GM12874 (cell line): ENCODE data around the gene MCAT.

Experiments
- TF ChIP-seq, protein P1 (sequence below): IDR thresholded peaks from 2 replicates; pipeline ENCODE4 v1.5.1; 2011; ENCODE audit warnings: low read depth, mild to moderate bottlenecking, control low read depth, low read length, moderate library complexity; ENCODE audit not compliant: insufficient read depth

MCAT gene

DNA sequence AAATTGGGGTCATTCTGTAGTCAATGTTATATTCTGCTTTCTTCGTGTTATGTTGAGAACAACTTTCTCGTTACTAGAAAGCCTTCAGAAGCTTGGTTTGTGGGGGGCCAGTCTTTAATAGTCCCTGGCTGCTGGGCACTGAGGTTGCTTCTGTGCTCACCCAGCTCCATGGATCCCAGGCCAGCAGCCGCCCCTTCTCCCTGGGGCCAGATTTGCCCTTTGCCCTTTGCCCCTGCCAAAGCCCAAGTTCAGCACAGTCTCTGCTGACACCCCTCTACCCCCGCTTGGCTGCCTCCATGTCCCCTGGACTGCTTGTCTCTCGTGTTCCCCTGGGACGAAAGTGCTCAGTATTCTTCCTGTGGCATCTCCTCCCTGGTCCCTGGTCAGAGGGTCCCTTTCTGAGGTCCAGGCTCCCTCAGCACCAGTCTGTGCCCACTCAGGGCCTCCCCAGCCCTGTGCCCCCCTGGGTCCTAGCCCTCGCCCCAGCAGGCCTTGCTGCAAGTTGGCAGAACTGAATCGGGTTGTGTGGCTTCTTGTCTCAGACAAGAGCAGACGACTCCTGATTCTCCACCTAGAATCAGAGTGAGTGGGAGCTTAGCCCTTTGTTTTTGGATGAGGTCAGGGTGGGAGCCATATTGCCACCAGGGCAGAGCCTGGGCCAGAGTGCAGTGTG, 14.8 kb upstream of the MCAT start:
- TF ChIP-seq, protein P1, sequence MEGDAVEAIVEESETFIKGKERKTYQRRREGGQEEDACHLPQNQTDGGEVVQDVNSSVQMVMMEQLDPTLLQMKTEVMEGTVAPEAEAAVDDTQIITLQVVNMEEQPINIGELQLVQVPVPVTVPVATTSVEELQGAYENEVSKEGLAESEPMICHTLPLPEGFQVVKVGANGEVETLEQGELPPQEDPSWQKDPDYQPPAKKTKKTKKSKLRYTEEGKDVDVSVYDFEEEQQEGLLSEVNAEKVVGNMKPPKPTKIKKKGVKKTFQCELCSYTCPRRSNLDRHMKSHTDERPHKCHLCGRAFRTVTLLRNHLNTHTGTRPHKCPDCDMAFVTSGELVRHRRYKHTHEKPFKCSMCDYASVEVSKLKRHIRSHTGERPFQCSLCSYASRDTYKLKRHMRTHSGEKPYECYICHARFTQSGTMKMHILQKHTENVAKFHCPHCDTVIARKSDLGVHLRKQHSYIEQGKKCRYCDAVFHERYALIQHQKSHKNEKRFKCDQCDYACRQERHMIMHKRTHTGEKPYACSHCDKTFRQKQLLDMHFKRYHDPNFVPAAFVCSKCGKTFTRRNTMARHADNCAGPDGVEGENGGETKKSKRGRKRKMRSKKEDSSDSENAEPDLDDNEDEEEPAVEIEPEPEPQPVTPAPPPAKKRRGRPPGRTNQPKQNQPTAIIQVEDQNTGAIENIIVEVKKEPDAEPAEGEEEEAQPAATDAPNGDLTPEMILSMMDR: no peak

- TF ChIP-seq, protein P1: no peak
Measured at GRCh38 chr22:43156413-43156812, 13.2 kb upstream of the MCAT start.

GRCh38 chr22:43155789-43156188, 12.6 kb upstream of the MCAT start:
- TF ChIP-seq, protein P1: no peak

GRCh38 chr22:43154887-43155536, 11.8 kb upstream of the MCAT start:
- TF ChIP-seq, protein P1: no peak

GRCh38 chr22:43153899-43154298, 10.7 kb upstream of the MCAT start:
- TF ChIP-seq, protein P1: no peak

DNA sequence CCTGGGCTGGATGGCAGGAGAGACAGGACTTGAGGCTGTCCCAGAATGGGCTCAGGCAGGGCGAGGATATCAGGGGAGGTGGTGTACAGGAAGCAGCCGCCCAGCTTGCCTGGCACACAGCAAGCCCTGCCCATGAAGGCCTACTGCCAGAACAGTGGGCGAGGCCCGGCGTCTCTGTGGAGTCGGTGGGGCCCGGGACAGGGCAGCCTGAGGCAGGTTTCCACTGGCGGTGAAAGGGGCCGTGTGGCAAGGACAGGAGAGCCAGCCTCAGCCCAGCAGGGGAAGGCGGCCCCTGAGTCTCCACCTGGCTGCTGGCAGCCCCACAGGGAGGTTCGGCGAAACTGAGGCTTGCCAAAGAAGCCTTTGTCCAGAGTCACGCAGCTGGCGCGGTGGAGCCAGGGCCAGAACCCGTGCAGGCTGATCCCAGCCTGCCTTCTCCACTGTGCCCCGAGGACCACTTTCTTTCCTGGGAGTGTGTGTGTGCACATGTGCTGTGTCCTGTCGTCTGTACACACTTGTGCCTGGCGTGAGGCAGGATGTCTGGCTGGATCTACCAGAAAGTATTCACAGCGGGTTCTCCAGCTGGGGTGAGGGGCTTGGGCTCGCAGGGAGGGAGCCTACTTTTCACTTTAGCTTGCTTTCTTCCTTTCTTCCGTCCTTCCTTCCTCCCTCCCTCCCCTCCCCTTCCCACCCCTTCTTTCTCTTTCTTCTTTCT, 9.3 kb upstream of the MCAT start:
- TF ChIP-seq, protein P1: no peak

DNA sequence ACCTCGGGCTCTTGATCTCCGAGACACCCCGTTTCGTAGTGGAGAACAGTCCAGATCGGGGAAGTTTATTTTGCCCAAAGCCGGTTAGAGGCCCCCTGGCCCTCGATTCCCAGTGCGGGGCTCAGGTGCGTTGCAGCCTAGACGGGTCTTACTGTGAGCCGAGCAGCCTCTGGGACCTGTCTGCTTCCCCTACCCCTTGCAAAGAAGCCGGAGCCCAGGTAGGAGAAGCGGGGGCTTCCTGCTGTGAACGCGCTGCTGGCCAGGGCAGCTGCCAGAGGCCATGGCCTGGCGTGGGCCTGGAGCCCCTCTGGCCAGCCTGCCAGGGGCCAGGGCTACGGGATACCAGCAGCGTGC, 8.8 kb upstream of the MCAT start:
- TF ChIP-seq, protein P1: no peak
